Endothelial cell of umbilical vein (primary cell): Measurements from ENCODE around the gene METAP1. TPM values are rescaled to one million over a fixed set of nuclear protein-coding genes. Genes with fewer than 3 reads are reported as not detected.

ENCODE experiments used
- BruUV-seq: library from RNA; stranded (reverse); fragments of 400-500 nt; replicated peaks from 2 replicates; lab custom pipeline; 2021; lab: Mats Ljungman, UMichigan
- CTCF ChIA-PET: fragments of 300-600, 350-600 bp; sonication (Branson Sonifier 250); formaldehyde crosslinking; loops from one replicate; lab custom pipeline; 2021; ENCODE audit warnings: antibody characterized with exemption, inconsistent platforms; lab: Charles Lee
- POLR2A ChIA-PET: fragments of 300-600, 350-600 bp; sonication (Branson Sonifier 250); formaldehyde crosslinking; loops from one replicate; lab custom pipeline; 2021; ENCODE audit warnings: antibody characterized with exemption, inconsistent platforms; lab: Charles Lee
- DNase-seq: peaks from one replicate; pipeline ENCODE4 v3.0.0-alpha.2; 2011; ENCODE audit warnings: low read depth, low spot score
- FAIRE-seq: peaks from 2 replicates; lab custom pipeline; 2011; peaks lifted over from hg19 to GRCh38; lab: Jason Lieb, UNC
- H2AFZ ChIP-seq: 2 replicates; pipeline ENCODE4 v1.6.0; 2012; ENCODE audit warnings: low read depth, low read length, control low read depth, inconsistent platforms
- H3K27ac ChIP-seq: 2 replicates; pipeline ENCODE4 v1.5.1; 2011; ENCODE audit warnings: low read depth, mild to moderate bottlenecking, control low read depth, low read length, moderate library complexity; ENCODE audit not compliant: insufficient read depth
- H3K27me3 ChIP-seq, 2 experiments: 2 replicates each; pipeline versions ENCODE4 v1.6.0 to v1.6.1; 2011; ENCODE audit warnings: low read length in 2 of 2, mixed read lengths in 1 of 2; ENCODE audit not compliant: control insufficient read depth in 2 of 2, insufficient read depth in 2 of 2
- H3K36me3 ChIP-seq, 2 experiments: 2 replicates in 1 of 2; 3 replicates in 1 of 2; pipeline ENCODE4 v1.5.1; 2011; ENCODE audit warnings: low read length in 2 of 2, mild to moderate bottlenecking in 1 of 2, moderate library complexity in 1 of 2; ENCODE audit not compliant: control insufficient read depth in 2 of 2, insufficient read depth in 2 of 2; ENCODE audit errors: extremely low read depth in 1 of 2
- H3K4me1 ChIP-seq: 3 replicates; pipeline ENCODE4 v1.5.1; 2011; ENCODE audit warnings: mild to moderate bottlenecking, low read length; ENCODE audit not compliant: control insufficient read depth, insufficient read depth; ENCODE audit errors: extremely low read depth
- H3K4me2 ChIP-seq: 2 replicates; pipeline ENCODE4 v1.6.1; 2011; ENCODE audit warnings: low read length, control low read depth, mixed read lengths; ENCODE audit not compliant: insufficient read depth
- H3K4me3 ChIP-seq, 3 experiments: fragments of 200-600 bp in 1 of 3; sonication (generic), shearing (Covaris generic) in 1 of 3; replicated peaks in 1 of 3; 2 replicates each; pipeline ENCODE4 v1.5.1; 2011 to 2016; ENCODE audit warnings: control low read depth in 3 of 3, low read length in 3 of 3, mild to moderate bottlenecking in 2 of 3, inconsistent platforms in 1 of 3, low read depth in 1 of 3, moderate library complexity in 1 of 3; ENCODE audit not compliant: insufficient read depth in 1 of 3
- H3K79me2 ChIP-seq: 2 replicates; pipeline ENCODE4 v1.6.0; 2012; ENCODE audit warnings: low read length, inconsistent platforms; ENCODE audit not compliant: control insufficient read depth, insufficient read depth
- H3K9ac ChIP-seq: replicated peaks from 2 replicates; pipeline ENCODE3; 2011; ENCODE audit warnings: low read length, control low read depth; ENCODE audit not compliant: insufficient read depth; ENCODE audit errors: extremely low read depth
- H3K9me1 ChIP-seq: replicated peaks from 3 replicates; pipeline ENCODE4 v1.6.0; 2011; ENCODE audit warnings: mild to moderate bottlenecking, low read length; ENCODE audit not compliant: control insufficient read depth, insufficient read depth; ENCODE audit errors: extremely low read depth
- H3K9me3 ChIP-seq: replicated peaks from 2 replicates; pipeline ENCODE4 v1.5.1; 2012; ENCODE audit warnings: low read length, inconsistent platforms; ENCODE audit not compliant: control insufficient read depth, insufficient read depth
- H4K20me1 ChIP-seq: replicated peaks from 2 replicates; pipeline ENCODE3; 2011; ENCODE audit warnings: mild to moderate bottlenecking, low read length; ENCODE audit not compliant: control insufficient read depth, insufficient read depth; ENCODE audit errors: extremely low read depth
- EZH2 ChIP-seq: IDR thresholded peaks from 2 replicates; pipeline ENCODE4 v1.6.1; 2012; ENCODE audit warnings: borderline replicate concordance, low read depth, mild to moderate bottlenecking, moderate library complexity, low read length, inconsistent platforms; ENCODE audit not compliant: severe bottlenecking
- FOS ChIP-seq: IDR thresholded peaks from 2 replicates; pipeline ENCODE4 v1.6.1; 2011; ENCODE audit warnings: mild to moderate bottlenecking, low read length, moderate library complexity, borderline replicate concordance; ENCODE audit not compliant: insufficient read depth
- GATA2 ChIP-seq: IDR thresholded peaks from 2 replicates; pipeline ENCODE4 v1.7.0; 2011; ENCODE audit warnings: low read depth, mild to moderate bottlenecking, moderate library complexity, mixed read lengths, low read length; ENCODE audit not compliant: insufficient read length, insufficient read depth
- JUN ChIP-seq: IDR thresholded peaks from 2 replicates; pipeline ENCODE4 v1.6.1; 2011; ENCODE audit warnings: borderline replicate concordance, low read depth; ENCODE audit not compliant: insufficient read length, insufficient read depth
- MYC ChIP-seq: IDR thresholded peaks from one replicate; pipeline ENCODE4 v1.6.1; 2011; ENCODE audit warnings: mild to moderate bottlenecking, low read depth, low read length
- POLR2A ChIP-seq: IDR thresholded peaks from 2 replicates; pipeline ENCODE4 v1.6.1; 2012; ENCODE audit warnings: low read depth, mild to moderate bottlenecking, control low read depth, low read length
- POLR2AphosphoS5 ChIP-seq: IDR thresholded peaks from 2 replicates; pipeline ENCODE4 v1.6.1; 2012; ENCODE audit warnings: low read depth, mild to moderate bottlenecking, control low read depth, low read length, moderate library complexity; ENCODE audit not compliant: insufficient read depth
- dilution Hi-C: fragments of 300-500 bp; cut with MboI; formaldehyde crosslinking; loops from one replicate; pipeline ENCODE4 v1.15.0; 2019; ENCODE audit warnings: low sequenced_read_pairs; ENCODE audit not compliant: extremely low pct_ligation_motif_present
- intact Hi-C: fragments of 100-400 bp; cut with micrococcal nuclease; formaldehyde crosslinking; loops from one replicate; pipeline ENCODE4 v1.10.0; 2022
- polyA plus RNA-seq, 4 experiments: library from polyadenylated mRNA; depleted of rRNA in 3 of 4; stranded (reverse) in 3 of 4; unstranded in 1 of 4; fragments of >200 nt; gene quantifications; 2 replicates each; pipeline versions ENCODE4 v1.2.1 to v1.2.3, GENCODE V29; 2011 to 2012; ENCODE audit warnings: missing spikeins in 1 of 4
- total RNA-seq: library from RNA; stranded (reverse); gene quantifications from 2 replicates; pipeline ENCODE4 v1.2.3, GENCODE V29; 2021
- TF ChIP-seq, protein P1 (sequence below): IDR thresholded peaks from 2 replicates; pipeline ENCODE4 v1.6.1; 2011; ENCODE audit not compliant: insufficient read depth, insufficient read length
- TF ChIP-seq, protein P2 (sequence below), 2 donors: IDR thresholded peaks; 1 replicate in 1 of 2; 2 replicates in 1 of 2; pipeline ENCODE4 v1.5.1; 2011; ENCODE audit warnings: low read length in 2 of 2, mild to moderate bottlenecking in 2 of 2, moderate library complexity in 2 of 2, control low read depth in 1 of 2, inconsistent platforms in 1 of 2, low read depth in 1 of 2; ENCODE audit not compliant: insufficient read depth in 1 of 2; ENCODE audit errors: extremely low read depth in 1 of 2

The METAP1 gene
- total and polyA plus RNA-seq, 2 donors (not counting 3 experiments of a cell fraction or from before 2014, with no cell fraction given) = 26.4 to 39.8 TPM

DNA sequence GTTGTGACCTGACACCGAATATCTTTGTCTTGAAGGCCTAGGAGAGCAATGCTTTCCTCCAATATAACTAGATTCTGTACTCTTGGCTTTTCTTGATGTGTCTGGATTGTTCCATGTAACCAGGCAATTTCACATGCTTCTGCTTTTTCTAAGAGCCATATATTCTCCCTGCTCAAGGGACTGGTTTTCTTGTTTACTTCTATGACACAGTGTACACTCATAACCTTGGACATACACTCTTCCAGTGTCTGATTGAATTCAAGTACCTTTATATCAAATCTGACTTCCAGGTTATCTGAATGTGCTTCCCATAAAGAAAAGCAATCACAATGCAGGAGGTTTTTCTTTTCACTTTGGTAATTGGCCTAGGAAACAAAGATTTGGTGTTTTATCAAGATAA is 49.2 kb upstream of the METAP1 start:
- Histone ChIP-seq H3K4me1 (no peaks in the 10 kb centered on the region), H3K4me3 (no peak overlapping the region), H3K9me1 (no peaks in the 10 kb centered on the region), H4K20me1 (no peaks in the 10 kb centered on the region), H3K9me3 (no peaks in the 10 kb centered on the region), H3K36me3 (no peaks in the 10 kb centered on the region), H3K9ac (no peak overlapping the region), H2AFZ (peak overlapping the region; percentile 42), H3K27ac (no peak overlapping the region), H3K4me2 (no peak overlapping the region), H3K27me3 (no peaks in the 10 kb centered on the region), H3K79me2 (no peaks in the 10 kb centered on the region)
- dilution Hi-C loops (no loop called here), intact Hi-C loops (no loop called here)
- no peak for TF ChIP-seq JUN
- no peak for TF ChIP-seq POLR2AphosphoS5
- no peak for TF ChIP-seq EZH2
- no peak for TF ChIP-seq MYC
- TF ChIP-seq, protein P1, sequence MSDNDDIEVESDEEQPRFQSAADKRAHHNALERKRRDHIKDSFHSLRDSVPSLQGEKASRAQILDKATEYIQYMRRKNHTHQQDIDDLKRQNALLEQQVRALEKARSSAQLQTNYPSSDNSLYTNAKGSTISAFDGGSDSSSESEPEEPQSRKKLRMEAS = no peak
- no peak for TF ChIP-seq GATA2
- TF ChIP-seq, protein P2, sequence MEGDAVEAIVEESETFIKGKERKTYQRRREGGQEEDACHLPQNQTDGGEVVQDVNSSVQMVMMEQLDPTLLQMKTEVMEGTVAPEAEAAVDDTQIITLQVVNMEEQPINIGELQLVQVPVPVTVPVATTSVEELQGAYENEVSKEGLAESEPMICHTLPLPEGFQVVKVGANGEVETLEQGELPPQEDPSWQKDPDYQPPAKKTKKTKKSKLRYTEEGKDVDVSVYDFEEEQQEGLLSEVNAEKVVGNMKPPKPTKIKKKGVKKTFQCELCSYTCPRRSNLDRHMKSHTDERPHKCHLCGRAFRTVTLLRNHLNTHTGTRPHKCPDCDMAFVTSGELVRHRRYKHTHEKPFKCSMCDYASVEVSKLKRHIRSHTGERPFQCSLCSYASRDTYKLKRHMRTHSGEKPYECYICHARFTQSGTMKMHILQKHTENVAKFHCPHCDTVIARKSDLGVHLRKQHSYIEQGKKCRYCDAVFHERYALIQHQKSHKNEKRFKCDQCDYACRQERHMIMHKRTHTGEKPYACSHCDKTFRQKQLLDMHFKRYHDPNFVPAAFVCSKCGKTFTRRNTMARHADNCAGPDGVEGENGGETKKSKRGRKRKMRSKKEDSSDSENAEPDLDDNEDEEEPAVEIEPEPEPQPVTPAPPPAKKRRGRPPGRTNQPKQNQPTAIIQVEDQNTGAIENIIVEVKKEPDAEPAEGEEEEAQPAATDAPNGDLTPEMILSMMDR (IDR thresholded peaks at IDR 0.05; ENCODE audit: extremely low read depth in 1 of 2, insufficient read depth in 1 of 2, low read depth in 1 of 2, low read length in 2 of 2) = no peak
- no peak for TF ChIP-seq FOS
- no peak for TF ChIP-seq POLR2A
- BruUV-seq = no TSS peak
- ChIA-PET POLR2A (no interaction called here), CTCF (interaction anchor here (0.8 to 1.4 kb wide), 6 partner anchors 8 to 479 kb away, joined by 3 read pairs; partner anchors contain the start of gene METAP1)
- FAIRE-seq = peak; percentile 24
- no peak for DNase-seq
